SK-N-SH (cell line): ENCODE data around the gene KDM4C.

ENCODE experiments used
- CHD2 ChIP-seq: fragments of 150-350 bp; IDR thresholded peaks from 2 replicates; pipeline ENCODE4 v1.6.1; 2018; ENCODE audit warnings: low read length; ENCODE audit not compliant: partially characterized antibody
- EP300 ChIP-seq, 2 experiments: IDR thresholded peaks; 2 replicates each; pipeline versions ENCODE4 v1.4.0 to v1.6.1; 2012; ENCODE audit warnings: borderline replicate concordance in 1 of 2, low read depth in 1 of 2, low read length in 1 of 2
- JUND ChIP-seq: IDR thresholded peaks from 2 replicates; pipeline ENCODE4 v1.4.0; 2012
- PBX3 ChIP-seq: IDR thresholded peaks from 2 replicates; pipeline ENCODE4; 2012
- POLR2AphosphoS5 ChIP-seq: IDR thresholded peaks from 2 replicates; pipeline ENCODE4 v1.6.1; 2012; ENCODE audit warnings: low read depth, low read length
- RXRA ChIP-seq: IDR thresholded peaks from 2 replicates; pipeline ENCODE4 v1.4.0; 2012; ENCODE audit warnings: low read depth, mild to moderate bottlenecking, borderline replicate concordance
- TF ChIP-seq, protein P1 (sequence below): fragments of 200-600 bp; sonication (generic); IDR thresholded peaks from 2 replicates; pipeline ENCODE4 v1.6.1; 2017; ENCODE audit warnings: antibody characterized with exemption, mild to moderate bottlenecking, moderate library complexity

GRCh38 chr9:7108936-7109335, 351.2 kb downstream of the KDM4C start:
- no peak for TF ChIP-seq JUND
- TF ChIP-seq CHD2, result no peak
- TF ChIP-seq RXRA, result no peak
- TF ChIP-seq POLR2AphosphoS5, result no peak
- TF ChIP-seq, protein P1, sequence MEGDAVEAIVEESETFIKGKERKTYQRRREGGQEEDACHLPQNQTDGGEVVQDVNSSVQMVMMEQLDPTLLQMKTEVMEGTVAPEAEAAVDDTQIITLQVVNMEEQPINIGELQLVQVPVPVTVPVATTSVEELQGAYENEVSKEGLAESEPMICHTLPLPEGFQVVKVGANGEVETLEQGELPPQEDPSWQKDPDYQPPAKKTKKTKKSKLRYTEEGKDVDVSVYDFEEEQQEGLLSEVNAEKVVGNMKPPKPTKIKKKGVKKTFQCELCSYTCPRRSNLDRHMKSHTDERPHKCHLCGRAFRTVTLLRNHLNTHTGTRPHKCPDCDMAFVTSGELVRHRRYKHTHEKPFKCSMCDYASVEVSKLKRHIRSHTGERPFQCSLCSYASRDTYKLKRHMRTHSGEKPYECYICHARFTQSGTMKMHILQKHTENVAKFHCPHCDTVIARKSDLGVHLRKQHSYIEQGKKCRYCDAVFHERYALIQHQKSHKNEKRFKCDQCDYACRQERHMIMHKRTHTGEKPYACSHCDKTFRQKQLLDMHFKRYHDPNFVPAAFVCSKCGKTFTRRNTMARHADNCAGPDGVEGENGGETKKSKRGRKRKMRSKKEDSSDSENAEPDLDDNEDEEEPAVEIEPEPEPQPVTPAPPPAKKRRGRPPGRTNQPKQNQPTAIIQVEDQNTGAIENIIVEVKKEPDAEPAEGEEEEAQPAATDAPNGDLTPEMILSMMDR, result no peak
- TF ChIP-seq EP300 (IDR thresholded peaks at IDR 0.05; ENCODE audit: borderline replicate concordance in 1 of 2, low read depth in 1 of 2, low read length in 1 of 2), result no peak
- TF ChIP-seq PBX3, result no peak
